CD4-positive, alpha-beta T cell treated with Interleukin-15 for 1 hour (primary cell): ENCODE measurements around the gene SPI1.
"Not testable (repeated sequence)": the region's sequence is repeated elsewhere in the genome, so short reads cannot be mapped to it uniquely, and the experiment has no call there.

Experiments used
- DNase-seq: peaks from one replicate; pipeline ENCODE4 v3.0.0-alpha.2; 2020

SPI1 gene

GRCh38 chr11:47316501-47316900, 61.8 kb downstream of the SPI1 start:
- not testable (repeated sequence) for DNase-seq

GRCh38 chr11:47314992-47315391, 63.4 kb downstream of the SPI1 start:
- DNase-seq, result no peak

- DNase-seq, result no peak
Observed at GRCh38 chr11:47308050-47308823, 70.1 kb downstream of the SPI1 start.

GRCh38 chr11:47306484-47306844, 71.9 kb downstream of the SPI1 start:
- DNase-seq, result no peak

- no peak for DNase-seq
Observed at GRCh38 chr11:47305734-47306483, 72.4 kb downstream of the SPI1 start.
